H1 (cell line): Measurements from ENCODE around the gene PMP22. TPM values are rescaled to one million over a fixed set of nuclear protein-coding genes. Genes with fewer than 3 reads are reported as not detected.

ENCODE experiments used
- CHD7 ChIP-seq: fragments of 300-600 bp; sonication (generic); IDR thresholded peaks from 2 replicates; pipeline ENCODE4 v1.7.1; 2012; ENCODE audit warnings: low read length, moderate library complexity, mild to moderate bottlenecking, inconsistent platforms; ENCODE audit not compliant: insufficient replicate concordance
- EZH2 ChIP-seq: fragments of 200-600 bp; sonication (generic); IDR thresholded peaks from 2 replicates; pipeline ENCODE4 v1.7.1; 2012; ENCODE audit warnings: low read depth, mild to moderate bottlenecking, moderate library complexity, low read length, inconsistent platforms; ENCODE audit not compliant: severe bottlenecking
- POLR2A ChIP-seq, 2 experiments: IDR thresholded peaks; 1 replicate in 1 of 2; 2 replicates in 1 of 2; pipeline ENCODE4 v1.6.1; 2011; ENCODE audit warnings: low read depth in 2 of 2, low read length in 2 of 2, mild to moderate bottlenecking in 2 of 2; ENCODE audit errors: control extremely low read depth in 1 of 2
- RFX5 ChIP-seq: IDR thresholded peaks from 2 replicates; pipeline ENCODE4 v1.6.1; 2011; ENCODE audit warnings: low read depth, low read length, improper control_type of control experiment, borderline replicate concordance
- polyA plus RNA-seq, 7 experiments: library from polyadenylated mRNA; depleted of rRNA in 3 of 7; stranded (reverse) in 5 of 7; unstranded in 2 of 7; fragments of >200 nt in 5 of 7; fragments of 200-250 nt in 2 of 7; gene quantifications; 1 replicate in 5 of 7; 2 replicates in 1 of 7; 4 replicates in 1 of 7; pipeline versions ENCODE4 v1.2.1 to v1.2.3, GENCODE V29; 2011 to 2013; ENCODE audit warnings: missing spikeins in 2 of 7, mixed read lengths in 2 of 7
- total RNA-seq: library from RNA; stranded (reverse); fragmentation: NEBNext Ultra II Directional; extraction: Animal tissue kit (Norgen Biotek cat#: 25700); gene quantifications from 2 replicates; pipeline ENCODE4 v1.2.1, GENCODE V29; 2021

Gene PMP22
- total and polyA plus RNA-seq, 2 of the 8 experiments (the other 6 are each of a cell fraction or from before 2014, with no cell fraction given), result 0.84 to 4.9 TPM

- TF ChIP-seq CHD7, result peak; percentile 45
- peak; percentile 36 to 82 for TF ChIP-seq POLR2A (IDR thresholded peaks at IDR 0.05; ENCODE audit: control extremely low read depth in 1 of 2, low read depth in 2 of 2, low read length in 2 of 2)
- TF ChIP-seq RFX5, result no peak
- no peak for TF ChIP-seq EZH2
- TF ChIP-seq, all 59 proteins: peak for 11
These were observed 85.0 kb downstream of the PMP22 start (continued) for GRCh38 chr17:15180121-15180561.
